GM13976 (cell line): ENCODE results near the gene SDSL.
A peak's percentile ranks its signal among the peaks of the same experiment; 100 is the strongest.

Source experiments
- DNase-seq: peaks from one replicate; pipeline ENCODE4 v3.0.0; 2012; ENCODE audit warnings: low spot score
- in situ Hi-C: fragments of 300-500 bp; cut with MboI; formaldehyde crosslinking; loops from one replicate; pipeline ENCODE4 v1.12.0; 2022; ENCODE audit warnings: low sequenced_read_pairs, mixed read lengths, inconsistent platforms; ENCODE audit not compliant: unreplicated experiment
- TF ChIP-seq, protein P1 (sequence below): IDR thresholded peaks from 2 replicates; pipeline ENCODE4 v1.5.1; 2012; ENCODE audit warnings: borderline replicate concordance, mild to moderate bottlenecking; ENCODE audit not compliant: insufficient read depth; ENCODE audit errors: extremely low read depth, missing control alignments, control extremely low read depth

The SDSL gene

DNA sequence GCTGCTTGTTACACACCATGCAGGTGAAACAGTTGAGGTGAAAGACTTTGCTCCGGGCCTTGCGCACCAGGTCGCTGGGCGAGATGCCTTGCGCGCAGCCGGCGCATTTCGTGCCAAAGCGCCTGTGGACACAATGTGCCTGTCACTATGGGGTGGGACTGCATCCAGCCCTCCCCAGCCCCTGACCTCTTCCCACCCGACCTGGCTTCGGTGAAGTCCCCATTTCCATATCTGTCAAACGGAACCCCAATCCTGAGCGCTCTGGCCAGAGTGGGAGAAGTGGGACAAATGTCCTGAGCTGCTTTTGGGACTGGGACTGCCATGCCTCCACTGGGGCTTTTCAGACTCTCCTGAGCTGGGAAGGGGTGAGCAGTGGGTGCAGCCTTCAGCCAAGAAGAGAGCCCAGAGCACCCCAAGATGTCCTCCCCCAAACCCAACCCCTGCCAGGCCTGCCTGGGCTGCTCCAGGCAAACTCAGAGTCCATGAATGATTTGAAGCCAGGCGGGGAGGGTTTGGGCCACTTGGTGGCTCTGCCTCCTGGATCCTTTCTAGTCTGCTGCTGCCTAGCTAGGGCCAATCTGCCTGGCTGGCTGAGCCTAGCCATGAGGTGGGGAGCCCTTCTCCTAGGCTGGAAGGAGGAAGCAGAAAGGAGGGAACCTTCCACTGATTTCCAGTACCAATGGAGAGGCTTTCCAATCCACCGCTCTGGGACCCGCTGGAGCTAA lies 47.2 kb downstream of the SDSL start:
- TF ChIP-seq, protein P1, sequence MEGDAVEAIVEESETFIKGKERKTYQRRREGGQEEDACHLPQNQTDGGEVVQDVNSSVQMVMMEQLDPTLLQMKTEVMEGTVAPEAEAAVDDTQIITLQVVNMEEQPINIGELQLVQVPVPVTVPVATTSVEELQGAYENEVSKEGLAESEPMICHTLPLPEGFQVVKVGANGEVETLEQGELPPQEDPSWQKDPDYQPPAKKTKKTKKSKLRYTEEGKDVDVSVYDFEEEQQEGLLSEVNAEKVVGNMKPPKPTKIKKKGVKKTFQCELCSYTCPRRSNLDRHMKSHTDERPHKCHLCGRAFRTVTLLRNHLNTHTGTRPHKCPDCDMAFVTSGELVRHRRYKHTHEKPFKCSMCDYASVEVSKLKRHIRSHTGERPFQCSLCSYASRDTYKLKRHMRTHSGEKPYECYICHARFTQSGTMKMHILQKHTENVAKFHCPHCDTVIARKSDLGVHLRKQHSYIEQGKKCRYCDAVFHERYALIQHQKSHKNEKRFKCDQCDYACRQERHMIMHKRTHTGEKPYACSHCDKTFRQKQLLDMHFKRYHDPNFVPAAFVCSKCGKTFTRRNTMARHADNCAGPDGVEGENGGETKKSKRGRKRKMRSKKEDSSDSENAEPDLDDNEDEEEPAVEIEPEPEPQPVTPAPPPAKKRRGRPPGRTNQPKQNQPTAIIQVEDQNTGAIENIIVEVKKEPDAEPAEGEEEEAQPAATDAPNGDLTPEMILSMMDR = no peak
- no peak for DNase-seq
- in situ Hi-C loops = loop anchor here (25.0 kb wide), 2 partner anchors 443 to 943 kb away; partner anchors contain the start of gene TBX5

DNA sequence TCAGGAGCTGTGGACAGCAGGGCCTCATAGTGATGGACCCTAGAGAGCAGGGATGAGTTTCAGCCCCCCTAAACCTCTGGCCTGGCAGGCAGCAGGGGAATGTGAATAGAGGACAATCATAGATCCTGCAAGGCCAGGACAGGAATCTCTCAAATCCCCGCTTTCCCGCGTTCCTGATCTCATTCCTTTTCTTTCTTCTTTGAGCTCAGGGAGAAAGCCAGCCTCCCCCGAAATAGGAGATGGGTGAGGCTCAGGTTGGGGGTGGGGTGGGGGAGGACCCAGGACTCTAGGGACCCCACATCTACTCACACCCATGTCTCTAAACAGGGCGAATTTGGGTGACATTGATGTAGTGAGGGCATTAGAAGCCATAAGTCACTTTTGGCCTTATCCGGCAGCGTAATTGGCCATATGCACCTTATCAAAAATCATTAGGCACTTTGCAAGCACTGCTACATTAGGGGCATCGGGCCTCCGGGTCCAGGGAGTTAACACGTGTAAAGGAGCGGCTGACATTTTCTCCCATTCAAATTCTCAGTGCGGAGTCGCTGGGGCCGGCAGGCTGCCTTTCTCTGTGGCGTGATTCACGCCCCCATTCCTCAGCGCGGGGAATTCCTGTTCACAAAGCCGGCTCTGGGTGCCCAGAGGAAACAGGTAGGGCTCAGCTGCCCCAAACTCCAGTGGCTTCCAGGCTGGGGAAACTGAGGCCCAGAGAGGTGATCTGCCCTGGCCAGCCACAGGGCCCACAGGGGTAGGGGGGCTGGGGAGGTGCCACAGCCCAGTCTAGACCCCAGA lies 48.0 kb downstream of the SDSL start:
- TF ChIP-seq, protein P1 = no peak
- DNase-seq = peak; percentile 41
- in situ Hi-C loops = loop anchor here (25.0 kb wide), 2 partner anchors 442 to 942 kb away; partner anchors contain the start of gene TBX5

DNA sequence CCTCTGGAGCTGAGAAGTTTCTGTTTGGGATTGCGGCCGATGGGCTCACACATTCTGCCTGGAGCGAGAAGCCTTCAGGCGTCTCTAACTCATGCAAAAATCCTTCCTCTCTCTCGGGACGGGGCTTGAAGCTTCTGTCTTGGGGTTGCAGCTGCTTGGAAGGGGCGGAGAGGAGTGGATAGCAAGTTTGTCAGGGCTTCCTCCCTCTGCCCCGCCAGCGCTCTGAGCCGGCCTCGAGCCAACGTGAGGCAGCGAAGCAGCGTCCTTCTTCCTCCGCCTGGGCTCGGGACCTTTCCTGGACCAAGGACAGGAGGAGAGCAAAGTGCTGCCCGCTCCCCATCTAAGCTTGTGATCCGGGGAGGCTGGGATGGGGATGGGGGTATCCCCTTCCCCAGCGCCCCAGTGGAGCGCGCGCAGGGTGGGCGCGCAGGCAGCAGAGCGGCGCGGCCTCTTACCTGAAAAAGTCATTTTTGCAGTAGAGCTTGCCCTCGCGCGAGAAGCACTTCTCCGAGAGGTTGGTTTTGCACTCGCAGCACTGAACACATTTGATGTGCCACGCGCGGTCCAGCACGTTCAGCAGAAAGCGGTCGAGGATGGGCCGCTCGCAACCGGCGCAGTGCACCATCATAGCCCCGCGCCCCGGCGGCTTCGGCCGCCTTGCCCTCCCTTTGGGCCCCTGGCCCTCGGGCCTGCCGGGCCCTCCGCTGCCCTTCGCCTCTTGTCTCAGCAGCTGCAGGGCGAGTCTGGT lies 48.9 kb downstream of the SDSL start:
- TF ChIP-seq, protein P1 = no peak
- in situ Hi-C loops = loop anchor here (25.0 kb wide), 2 partner anchors 441 to 941 kb away; partner anchors contain the start of gene TBX5

DNA sequence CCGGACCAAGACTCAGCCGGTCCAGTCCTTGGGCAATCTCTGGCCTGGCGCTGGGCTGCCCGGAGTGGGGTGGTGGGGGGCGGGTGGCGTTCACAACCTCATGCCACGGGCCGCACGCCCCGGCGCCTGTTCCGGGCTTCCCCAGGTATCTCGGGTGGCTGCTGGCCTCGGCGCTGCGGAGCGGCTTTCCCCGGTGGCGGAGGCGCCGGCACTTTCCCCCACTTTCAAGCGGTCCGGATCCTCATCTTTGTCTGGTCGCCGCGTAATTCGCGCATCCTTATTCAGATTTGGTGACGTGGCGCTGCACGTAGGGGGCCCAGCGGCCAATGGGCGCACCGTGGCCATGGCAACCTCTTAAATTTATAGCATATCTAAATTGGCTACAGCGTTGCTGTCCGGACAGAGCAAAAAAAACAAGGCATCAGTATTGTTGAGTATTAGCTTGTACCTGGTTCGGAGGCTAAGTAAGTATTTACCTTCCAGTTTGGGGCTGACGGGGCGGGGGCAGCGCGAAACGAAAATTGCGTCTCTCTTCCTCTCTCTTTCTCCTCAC lies 49.5 kb downstream of the SDSL start, which contains the start of gene LHX5:
Gene LHX5, minus strand, starts transcription at position 253 of the 553 bp plus-strand sequence. CDS start 373 bp downstream, outside the sequence.
- TF ChIP-seq, protein P1 = no peak
- DNase-seq = peak; percentile 27
- in situ Hi-C loops = loop anchor here (25.0 kb wide), 2 partner anchors 441 to 941 kb away; partner anchors contain the start of gene TBX5

More for the DNA sequence above, 48.9 kb downstream of the SDSL start:
- peak; percentile 34 for DNase-seq

DNA sequence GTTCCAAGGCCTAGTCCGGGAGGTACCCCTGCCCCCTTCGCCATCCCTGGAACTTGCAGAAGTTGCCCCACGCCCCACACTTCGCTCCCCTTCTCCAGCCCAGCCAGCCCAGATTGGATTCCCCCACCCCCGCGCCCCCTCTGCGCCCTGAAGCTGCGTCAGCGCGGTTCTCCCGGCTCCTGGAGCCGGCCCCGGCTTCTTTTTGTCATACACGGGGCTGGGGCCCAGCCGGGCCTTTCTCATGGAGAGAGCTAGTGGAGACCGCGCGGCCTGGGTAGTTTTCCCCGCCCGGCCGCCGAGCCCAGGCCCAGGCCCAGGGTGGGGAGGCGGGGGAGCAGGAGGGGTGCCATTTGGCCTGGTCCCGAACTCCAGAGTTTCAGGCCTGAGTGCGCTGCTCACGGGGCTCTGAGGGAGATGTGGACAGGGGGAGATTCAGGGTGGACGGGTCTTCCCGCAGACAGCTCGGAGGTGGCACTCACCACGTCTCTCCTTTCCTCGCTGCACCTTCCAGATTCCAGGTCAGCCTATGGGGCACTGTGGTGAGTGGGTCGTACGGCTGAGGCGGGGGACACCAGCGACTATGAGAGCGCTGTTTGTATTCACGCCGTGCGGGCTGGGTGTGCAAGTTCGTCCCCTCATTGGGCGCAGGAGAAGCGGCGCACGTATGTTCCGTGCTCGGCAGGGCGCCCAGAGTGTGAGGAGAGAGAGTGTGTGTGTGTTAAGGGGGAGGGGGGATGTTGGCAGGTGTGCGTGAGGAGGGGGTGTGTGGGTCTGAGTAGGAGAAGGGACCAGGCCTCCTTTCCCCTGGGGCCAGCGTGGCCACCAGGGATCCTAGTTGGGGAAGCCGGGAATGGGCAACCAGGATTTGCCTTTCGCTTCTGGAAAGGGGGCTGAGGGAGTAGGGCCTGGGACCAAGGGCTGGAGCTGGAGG lies 50.3 kb downstream of the SDSL start:
- TF ChIP-seq, protein P1 = no peak
- in situ Hi-C loops = loop anchor here (25.0 kb wide), 2 partner anchors 440 to 940 kb away; partner anchors contain the start of gene TBX5
- DNase-seq = peak; percentile 28
